ENCODE data around the gene GRB2. TPM values are rescaled to one million over a fixed set of nuclear protein-coding genes. Genes with fewer than 3 reads are reported as not detected.
A peak's percentile ranks its signal among the peaks of the same experiment; 100 is the strongest.

GRB2 gene
- total RNA-seq, 6 donors from 2014 or later: 103 to 168 (median 151) TPM

GRCh38 chr17:75433218-75433783, 27.8 kb upstream of the GRB2 start:
- no peaks in the 10 kb centered on the region for H3K9me3 ChIP-seq
- no peak overlapping the region for H3K27ac ChIP-seq
- 84 to 88% methylated on average over 6 of the region's 6 CpGs for WGBS, 2 donors
- DNase-seq (no peak), ATAC-seq (ENCODE audit: low FRiP score in 2 of 2) (no peak)
- H3K36me3 ChIP-seq: no peaks in the 10 kb centered on the region
- TF ChIP-seq EP300 (IDR thresholded peaks at IDR 0.05): no peak
- no peak for TF ChIP-seq POLR2A (IDR thresholded peaks at IDR 0.05)
- H3K4me3 ChIP-seq: no peak overlapping the region
- H3K27me3 ChIP-seq: no peaks in the 10 kb centered on the region
- peaks cover 0 to 18% (median 8%) of the 10 kb centered on the region in 4 donors for H3K4me1 ChIP-seq

- H3K27ac ChIP-seq: peak overlapping the region in 2 of 4 donors; percentile 35 to 72
Observed at GRCh38 chr17:75430159-75430974, 24.9 kb upstream of the GRB2 start.

GRCh38 chr17:75428543-75429469, 23.3 kb upstream of the GRB2 start:
- DNase-seq (no peak), ATAC-seq (ENCODE audit: low FRiP score in 2 of 2) (peak in 1 of 2 donors; percentile 62)
- Histone ChIP-seq H3K9me3 (no peaks in the 10 kb centered on the region), H3K27me3 (no peaks in the 10 kb centered on the region), H3K27ac (peak overlapping the region; percentile 11 to 72 (median 48)), H3K36me3 (no peaks in the 10 kb centered on the region), H3K4me3 (no peak overlapping the region), H3K4me1 (peaks cover 7 to 29% (median 12%) of the 10 kb centered on the region in 4 donors)
- TF ChIP-seq EP300 (IDR thresholded peaks at IDR 0.05) (no peak), POLR2AphosphoS5 (IDR thresholded peaks at IDR 0.05) (no peak), CTCF (IDR thresholded peaks at IDR 0.05) (no peak), POLR2A (IDR thresholded peaks at IDR 0.05) (no peak)
- 64 to 79% methylated on average over 17 of the region's 17 CpGs for WGBS, 2 donors

More at GRCh38 chr17:75430159-75430974, 24.9 kb upstream of the GRB2 start:
- TF ChIP-seq POLR2AphosphoS5 (IDR thresholded peaks at IDR 0.05) (no peak), CTCF (IDR thresholded peaks at IDR 0.05) (no peak), POLR2A (IDR thresholded peaks at IDR 0.05) (no peak), EP300 (IDR thresholded peaks at IDR 0.05) (no peak)
- Histone ChIP-seq H3K4me1 (peaks cover 7 to 29% (median 12%) of the 10 kb centered on the region in 4 donors), H3K27me3 (no peaks in the 10 kb centered on the region), H3K9me3 (no peaks in the 10 kb centered on the region), H3K36me3 (no peaks in the 10 kb centered on the region), H3K4me3 (no peak overlapping the region)
- WGBS, 2 donors: 59 to 71% methylated on average over 11 of the region's 11 CpGs
- DNase-seq: no peak
- no peak for ATAC-seq (ENCODE audit: low FRiP score in 2 of 2)

- Histone ChIP-seq H3K27me3 (no peaks in the 10 kb centered on the region), H3K27ac (no peak overlapping the region), H3K36me3 (no peaks in the 10 kb centered on the region), H3K4me1 (no peaks in the 10 kb centered on the region), H3K4me3 (no peak overlapping the region), H3K9me3 (no peaks in the 10 kb centered on the region)
- TF ChIP-seq EP300 (IDR thresholded peaks at IDR 0.05) (no peak), POLR2A (IDR thresholded peaks at IDR 0.05) (no peak), POLR2AphosphoS5 (IDR thresholded peaks at IDR 0.05) (no peak), CTCF (IDR thresholded peaks at IDR 0.05) (no peak)
- ATAC-seq (ENCODE audit: low FRiP score in 2 of 2): peak in 1 of 2 donors; percentile 26
- DNase-seq: no peak
- whole genome bisulfite sequencing, 2 donors: 58 to 60% methylated on average over 5 of the region's 5 CpGs
Observed at GRCh38 chr17:75418531-75418930, 13.1 kb upstream of the GRB2 start.

Measured in upper lobe of left lung (tissue), 6 donors.